ENCODE results near the gene MOCOS.
A peak's percentile ranks its signal among the peaks of the same experiment; 100 is the strongest.
"Not testable (repeated sequence)": the region's sequence is repeated elsewhere in the genome, so short reads cannot be mapped to it uniquely, and the experiment has no call there.

MOCOS gene

GRCh38 chr18:36187193-36187825, at the start of gene MOCOS:
TSS of gene MOCOS (plus strand) at chr18:36187497. CDS start at chr18:36187540, 43 bp downstream.
- peak; percentile 60 for DNase-seq

GRCh38 chr18:36139245-36139644, 48.1 kb upstream of the MOCOS start:
- no peak for DNase-seq

- no peak for DNase-seq
Observed at GRCh38 chr18:36141576-36141975, 45.7 kb upstream of the MOCOS start.

- no peak for DNase-seq
Observed at GRCh38 chr18:36142751-36143150, 44.5 kb upstream of the MOCOS start.

GRCh38 chr18:36143391-36143790, 43.9 kb upstream of the MOCOS start:
- no peak for DNase-seq

- DNase-seq, result no peak
Observed at GRCh38 chr18:36149514-36150289, 37.6 kb upstream of the MOCOS start.

GRCh38 chr18:36152781-36153180, 34.5 kb upstream of the MOCOS start:
- no peak for DNase-seq

- DNase-seq, result no peak
Observed at GRCh38 chr18:36153203-36153602, 34.1 kb upstream of the MOCOS start.

GRCh38 chr18:36153771-36154170, 33.5 kb upstream of the MOCOS start:
- DNase-seq, result no peak

- DNase-seq, result no peak
Observed at GRCh38 chr18:36155851-36156757, 31.2 kb upstream of the MOCOS start.

- DNase-seq, result no peak
Observed at GRCh38 chr18:36157441-36157840, 29.9 kb upstream of the MOCOS start.

- DNase-seq, result no peak
Observed at GRCh38 chr18:36158266-36158867, 28.9 kb upstream of the MOCOS start.

GRCh38 chr18:36160959-36161371, 26.3 kb upstream of the MOCOS start:
- no peak for DNase-seq

GRCh38 chr18:36162981-36163380, 24.3 kb upstream of the MOCOS start:
- DNase-seq, result no peak

- DNase-seq, result no peak
Observed at GRCh38 chr18:36167692-36168218, 19.5 kb upstream of the MOCOS start.

GRCh38 chr18:36168296-36168695, 19.0 kb upstream of the MOCOS start:
- DNase-seq, result not testable (repeated sequence)

- no peak for DNase-seq
Observed at GRCh38 chr18:36169938-36170337, 17.4 kb upstream of the MOCOS start.

GRCh38 chr18:36175481-36175880, 11.8 kb upstream of the MOCOS start:
- DNase-seq, result no peak

GRCh38 chr18:36176177-36176584, 11.1 kb upstream of the MOCOS start:
- no peak for DNase-seq

- no peak for DNase-seq
Observed at GRCh38 chr18:36176711-36177110, 10.6 kb upstream of the MOCOS start.

- DNase-seq, result no peak
Observed at GRCh38 chr18:36177913-36178312, 9.4 kb upstream of the MOCOS start.

GRCh38 chr18:36179562-36180355, 7.5 kb upstream of the MOCOS start:
- DNase-seq, result no peak

All from activated T-cell treated with anti-CD3 and anti-CD28 coated beads, Interleukin-2, amount 50 U/mL, for 1 hour (primary cell).